ENCODE results near the gene ANKRD6.

The ANKRD6 gene

GRCh38 chr6:89475634-89476033 lies 42.7 kb downstream of the ANKRD6 start:
- DNase-seq, result peak in 1 of 2 donors; percentile 1

- no peak for DNase-seq
Observed at GRCh38 chr6:89479897-89480296, 46.9 kb downstream of the ANKRD6 start.

GRCh38 chr6:89481695-89482094 lies 48.7 kb downstream of the ANKRD6 start:
- DNase-seq, result no peak

- no peak for DNase-seq
Observed at GRCh38 chr6:89482126-89482525, 49.2 kb downstream of the ANKRD6 start.

GRCh38 chr6:89483111-89483720 lies 50.3 kb downstream of the ANKRD6 start:
- no peak for DNase-seq

GRCh38 chr6:89485320-89485719 lies 52.4 kb downstream of the ANKRD6 start:
- no peak for DNase-seq

- no peak for DNase-seq
Observed at GRCh38 chr6:89487864-89488263, 54.9 kb downstream of the ANKRD6 start.

GRCh38 chr6:89488438-89488837 lies 55.5 kb downstream of the ANKRD6 start:
- no peak for DNase-seq

- DNase-seq, result no peak
Observed at GRCh38 chr6:89489078-89489477, 56.1 kb downstream of the ANKRD6 start.

- DNase-seq, result no peak
Observed at GRCh38 chr6:89492025-89492640, 59.2 kb downstream of the ANKRD6 start.

- DNase-seq, result no peak
Observed at GRCh38 chr6:89494131-89494793, 61.3 kb downstream of the ANKRD6 start.

- DNase-seq, result no peak
Observed at GRCh38 chr6:89495961-89496535, 63.1 kb downstream of the ANKRD6 start.

GRCh38 chr6:89500611-89501010 lies 67.7 kb downstream of the ANKRD6 start:
- no peak for DNase-seq

GRCh38 chr6:89501222-89501621 lies 68.3 kb downstream of the ANKRD6 start:
- DNase-seq, result no peak

GRCh38 chr6:89501753-89502152 lies 68.8 kb downstream of the ANKRD6 start:
- no peak for DNase-seq

- no peak for DNase-seq
Observed at GRCh38 chr6:89503641-89504040, 70.7 kb downstream of the ANKRD6 start.

- no peak for DNase-seq
Observed at GRCh38 chr6:89505847-89506246, 72.9 kb downstream of the ANKRD6 start.

GRCh38 chr6:89506716-89507617 lies 74.0 kb downstream of the ANKRD6 start:
- no peak for DNase-seq

GRCh38 chr6:89508755-89509563 lies 76.0 kb downstream of the ANKRD6 start:
- DNase-seq, result no peak

- DNase-seq, result no peak
Observed at GRCh38 chr6:89509777-89510281, 76.9 kb downstream of the ANKRD6 start.

GRCh38 chr6:89510393-89510792 lies 77.4 kb downstream of the ANKRD6 start:
- DNase-seq, result no peak
